HEK293T (cell line): ENCODE data around the gene CHMP2A.

Source experiments
- CTCF ChIA-PET: fragments of 350-600 bp; formaldehyde crosslinking; extraction: SDS; loops from one replicate; lab custom pipeline; 2021; ENCODE audit warnings: antibody characterized with exemption, inconsistent platforms; lab: Yijun Ruan, JAX
- POLR2A ChIA-PET: fragments of 350-600 bp; formaldehyde crosslinking; extraction: SDS; loops from one replicate; lab custom pipeline; 2020; ENCODE audit warnings: antibody characterized with exemption, inconsistent platforms; lab: Yijun Ruan, JAX
- DNase-seq: peaks from one replicate; pipeline ENCODE4 v3.0.0; 2012; ENCODE audit warnings: mixed read lengths; ENCODE audit errors: extremely low spot score
- ARNT ChIP-seq: fragments of 450-650 bp; IDR thresholded peaks from 2 replicates; pipeline ENCODE4 v1.6.1; 2017; ENCODE audit warnings: mild to moderate bottlenecking
- BHLHE40 ChIP-seq: fragments of 450-650 bp; IDR thresholded peaks from 2 replicates; pipeline ENCODE4 v1.6.1; 2016; ENCODE audit warnings: mild to moderate bottlenecking, moderate library complexity, borderline replicate concordance
- CTBP1 ChIP-seq: fragments of 450-650 bp; IDR thresholded peaks from 2 replicates; pipeline ENCODE4 v1.6.1; 2016; ENCODE audit warnings: borderline replicate concordance
- ELF4 ChIP-seq: fragments of 450-650 bp; IDR thresholded peaks from 2 replicates; pipeline ENCODE4 v1.6.1; 2017; ENCODE audit warnings: antibody characterized with exemption
- FOXA1 ChIP-seq: fragments of 450-650 bp; IDR thresholded peaks from 2 replicates; pipeline ENCODE4 v1.6.1; 2016; ENCODE audit warnings: mild to moderate bottlenecking
- FOXK2 ChIP-seq: fragments of 450-650 bp; IDR thresholded peaks from 2 replicates; pipeline ENCODE4 v1.6.1; 2016; ENCODE audit warnings: mild to moderate bottlenecking
- FOXM1 ChIP-seq: fragments of 450-650 bp; IDR thresholded peaks from 2 replicates; pipeline ENCODE4 v1.6.1; 2017; ENCODE audit warnings: mild to moderate bottlenecking, borderline replicate concordance
- HDGF ChIP-seq: fragments of 450-650 bp; IDR thresholded peaks from 2 replicates; pipeline ENCODE4 v1.6.1; 2017; ENCODE audit warnings: antibody characterized with exemption, borderline replicate concordance
- L3MBTL2 ChIP-seq: fragments of 450-650 bp; conservative IDR thresholded peaks from 2 replicates; pipeline ENCODE4 v1.6.1; 2016; ENCODE audit warnings: mild to moderate bottlenecking
- LEF1 ChIP-seq: fragments of 450-650 bp; IDR thresholded peaks from 2 replicates; pipeline ENCODE4 v1.6.1; 2017; ENCODE audit warnings: mild to moderate bottlenecking, borderline replicate concordance
- NFRKB ChIP-seq: fragments of 450-650 bp; IDR thresholded peaks from 2 replicates; pipeline ENCODE4 v1.6.1; 2016; ENCODE audit warnings: mild to moderate bottlenecking, moderate library complexity
- SP1 ChIP-seq: fragments of 450-650 bp; IDR thresholded peaks from 2 replicates; pipeline ENCODE4 v1.6.1; 2017
- SUZ12 ChIP-seq: fragments of 450-650 bp; IDR thresholded peaks from 2 replicates; pipeline ENCODE4 v1.6.1; 2016; ENCODE audit warnings: mild to moderate bottlenecking
- TARDBP ChIP-seq: fragments of 450-650 bp; IDR thresholded peaks from 2 replicates; pipeline ENCODE4 v1.6.1; 2016
- ZNF384 ChIP-seq: fragments of 450-650 bp; IDR thresholded peaks from 2 replicates; pipeline ENCODE4 v1.6.1; 2016
- TF ChIP-seq, protein P1 (sequence below): fragments of 450-650 bp; IDR thresholded peaks from 2 replicates; pipeline ENCODE4 v1.6.1; 2016

CHMP2A gene

GRCh38 chr19:58549664-58550361 lies 5.1 kb downstream of the CHMP2A start:
- DNase-seq: no peak
- CTCF ChIA-PET: no interaction called here
- no peak for TF ChIP-seq ELF4
- TF ChIP-seq FOXM1: no peak
- no peak for TF ChIP-seq SP1
- TF ChIP-seq FOXA1: no peak
- no peak for TF ChIP-seq BHLHE40
- TF ChIP-seq L3MBTL2: no peak
- TF ChIP-seq, protein P1, sequence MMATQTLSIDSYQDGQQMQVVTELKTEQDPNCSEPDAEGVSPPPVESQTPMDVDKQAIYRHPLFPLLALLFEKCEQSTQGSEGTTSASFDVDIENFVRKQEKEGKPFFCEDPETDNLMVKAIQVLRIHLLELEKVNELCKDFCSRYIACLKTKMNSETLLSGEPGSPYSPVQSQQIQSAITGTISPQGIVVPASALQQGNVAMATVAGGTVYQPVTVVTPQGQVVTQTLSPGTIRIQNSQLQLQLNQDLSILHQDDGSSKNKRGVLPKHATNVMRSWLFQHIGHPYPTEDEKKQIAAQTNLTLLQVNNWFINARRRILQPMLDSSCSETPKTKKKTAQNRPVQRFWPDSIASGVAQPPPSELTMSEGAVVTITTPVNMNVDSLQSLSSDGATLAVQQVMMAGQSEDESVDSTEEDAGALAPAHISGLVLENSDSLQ: no peak
- no peak for TF ChIP-seq TARDBP
- TF ChIP-seq FOXK2: no peak
- no peak for TF ChIP-seq SUZ12
- no peak for TF ChIP-seq LEF1
- TF ChIP-seq HDGF: no peak
- no peak for TF ChIP-seq CTBP1
- no peak for TF ChIP-seq ARNT
- TF ChIP-seq ZNF384: no peak
- TF ChIP-seq NFRKB: no peak
- POLR2A ChIA-PET: interaction anchor here (0.8 to 1.2 kb wide), 3 partner anchors 8 to 30 kb away, joined by 3 to 5 read pairs (median 4); partner anchors contain the start of genes UBE2M and ZBTB45

DNA sequence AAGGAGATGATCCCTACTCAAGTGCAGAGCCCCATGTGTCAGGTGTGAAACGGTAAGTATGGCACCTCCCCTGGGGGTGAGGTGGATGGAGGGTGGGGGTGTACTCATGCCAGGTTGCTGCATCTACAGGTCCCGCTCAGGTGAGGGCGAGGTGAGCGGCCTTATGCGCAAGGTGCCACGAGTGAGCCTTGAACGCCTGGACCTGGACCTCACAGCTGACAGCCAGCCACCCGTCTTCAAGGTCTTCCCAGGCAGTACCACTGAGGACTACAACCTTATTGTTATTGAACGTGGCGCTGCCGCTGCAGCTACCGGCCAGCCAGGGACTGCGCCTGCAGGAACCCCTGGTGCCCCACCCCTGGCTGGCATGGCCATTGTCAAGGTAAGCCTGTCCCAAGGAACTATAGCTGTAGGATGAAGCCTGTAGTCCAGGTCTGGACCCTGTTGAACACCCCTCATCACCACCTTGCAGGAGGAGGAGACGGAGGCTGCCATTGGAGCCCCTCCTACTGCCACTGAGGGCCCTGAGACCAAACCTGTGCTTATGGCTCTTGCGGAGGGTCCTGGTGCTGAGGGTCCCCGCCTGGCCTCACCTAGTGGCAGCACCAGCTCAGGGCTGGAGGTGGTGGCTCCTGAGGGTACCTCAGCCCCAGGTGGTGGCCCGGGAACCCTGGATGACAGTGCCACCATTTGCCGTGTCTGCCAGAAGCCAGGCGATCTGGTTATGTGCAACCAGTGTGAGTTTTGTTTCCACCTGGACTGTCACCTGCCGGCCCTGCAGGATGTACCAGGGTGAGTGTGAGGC lies 5.8 kb downstream of the CHMP2A start:
- ChIA-PET CTCF (no interaction called here), POLR2A (interaction anchor here (0.8 to 1.2 kb wide), 4 partner anchors 9 to 29 kb away, joined by 3 to 5 read pairs (median 4); partner anchors contain the start of genes UBE2M and ZBTB45)
- DNase-seq: no peak
- TF ChIP-seq ARNT (no peak), FOXK2 (no peak), LEF1 (no peak), L3MBTL2 (no peak), FOXA1 (no peak), TARDBP (no peak)
- TF ChIP-seq, protein P1: no peak

DNA sequence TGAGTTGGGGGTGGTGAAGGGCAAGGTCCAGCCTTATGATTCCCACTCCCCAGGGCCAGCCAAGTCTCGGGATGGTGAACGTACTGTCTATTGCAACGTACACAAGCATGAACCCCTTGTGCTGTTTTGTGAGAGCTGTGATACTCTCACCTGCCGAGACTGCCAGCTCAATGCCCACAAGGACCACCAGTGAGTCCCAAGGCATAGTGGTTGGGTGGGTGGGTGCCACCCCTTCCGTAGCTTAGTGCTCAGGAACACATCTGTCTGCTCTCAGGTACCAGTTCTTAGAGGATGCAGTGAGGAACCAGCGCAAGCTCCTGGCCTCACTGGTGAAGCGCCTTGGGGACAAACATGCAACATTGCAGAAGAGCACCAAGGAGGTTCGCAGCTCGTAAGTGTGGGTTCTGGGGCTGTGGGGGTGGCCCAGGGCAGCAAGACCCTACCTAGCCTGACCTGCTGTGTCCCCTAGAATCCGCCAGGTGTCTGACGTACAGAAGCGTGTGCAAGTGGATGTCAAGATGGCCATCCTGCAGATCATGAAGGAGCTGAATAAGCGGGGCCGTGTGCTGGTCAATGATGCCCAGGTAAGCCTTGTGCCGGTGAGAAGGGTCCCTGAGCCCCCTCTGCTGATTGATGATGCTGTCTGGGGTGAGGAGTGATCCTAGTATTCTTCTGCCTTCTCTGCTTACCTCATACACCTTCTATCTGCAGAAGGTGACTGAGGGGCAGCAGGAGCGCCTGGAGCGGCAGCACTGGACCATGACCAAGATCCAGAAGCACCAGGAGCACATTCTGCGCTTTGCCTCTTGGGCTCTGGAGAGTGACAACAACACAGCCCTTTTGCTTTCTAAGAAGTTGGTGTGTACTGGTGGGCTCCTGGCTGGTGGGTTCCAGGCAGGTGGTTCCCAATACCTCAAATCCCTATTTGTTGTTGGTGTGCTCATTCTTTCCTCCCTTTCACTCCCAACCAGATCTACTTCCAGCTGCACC lies 7.3 kb downstream of the CHMP2A start:
- ChIA-PET POLR2A (interaction anchor here (0.8 to 1.4 kb wide), 3 partner anchors 9 to 26 kb away, joined by 4 to 6 read pairs (median 4); no protein-coding TSS in a partner anchor), CTCF (no interaction called here)
- no peak for DNase-seq
- TF ChIP-seq FOXM1 (no peak), LEF1 (no peak), BHLHE40 (no peak), SUZ12 (no peak), FOXA1 (no peak), L3MBTL2 (no peak), ARNT (no peak), SP1 (no peak), TARDBP (no peak), FOXK2 (no peak), NFRKB (no peak), CTBP1 (no peak), ELF4 (no peak), ZNF384 (no peak)
- TF ChIP-seq, protein P1: no peak

GRCh38 chr19:58546019-58546530 lies 8.8 kb downstream of the CHMP2A start:
- POLR2A ChIA-PET: interaction anchor here (1.0 to 3.8 kb wide), 5 partner anchors 8 to 25 kb away, joined by 3 to 96 read pairs (median 4); partner anchors contain the start of genes CHMP2A and ZBTB45
- CTCF ChIA-PET: no interaction called here
- TF ChIP-seq FOXA1 (no peak), CTBP1 (no peak), SP1 (no peak), TARDBP (no peak), FOXK2 (no peak), ARNT (no peak), BHLHE40 (no peak), HDGF (no peak), SUZ12 (no peak), NFRKB (no peak), ELF4 (no peak), ZNF384 (no peak), L3MBTL2 (no peak), FOXM1 (no peak), LEF1 (no peak)
- TF ChIP-seq, protein P1: no peak
- no peak for DNase-seq
